ENCODE results near the gene TSPAN32.
"Not testable (repeated sequence)": the region's sequence is repeated elsewhere in the genome, so short reads cannot be mapped to it uniquely, and the experiment has no call there.

TSPAN32 gene

GRCh38 chr11:2316169-2316962, 14.6 kb downstream of the TSPAN32 start:
- no peak for DNase-seq (ENCODE audit: low read depth)

- DNase-seq (ENCODE audit: low read depth): no peak
Observed at GRCh38 chr11:2316963-2317244, 15.1 kb downstream of the TSPAN32 start.

GRCh38 chr11:2317354-2318050, 15.7 kb downstream of the TSPAN32 start:
- DNase-seq (ENCODE audit: low read depth): no peak

GRCh38 chr11:2318123-2318522, 16.3 kb downstream of the TSPAN32 start:
- no peak for DNase-seq (ENCODE audit: low read depth)

- DNase-seq (ENCODE audit: low read depth): no peak
Observed at GRCh38 chr11:2318707-2319106, 16.9 kb downstream of the TSPAN32 start.

- DNase-seq (ENCODE audit: low read depth): no peak
Observed at GRCh38 chr11:2319791-2320472, 18.1 kb downstream of the TSPAN32 start.

GRCh38 chr11:2320568-2321310, 18.9 kb downstream of the TSPAN32 start:
- DNase-seq (ENCODE audit: low read depth): no peak

- no peak for DNase-seq (ENCODE audit: low read depth)
Observed at GRCh38 chr11:2321311-2321683, 19.5 kb downstream of the TSPAN32 start.

- no peak for DNase-seq (ENCODE audit: low read depth)
Observed at GRCh38 chr11:2325123-2325522, 23.3 kb downstream of the TSPAN32 start.

GRCh38 chr11:2325719-2326118, 23.9 kb downstream of the TSPAN32 start:
- DNase-seq (ENCODE audit: low read depth): no peak

- DNase-seq (ENCODE audit: low read depth): no peak
Observed at GRCh38 chr11:2327032-2327431, 25.2 kb downstream of the TSPAN32 start.

- DNase-seq (ENCODE audit: low read depth): no peak
Observed at GRCh38 chr11:2328021-2328420, 26.2 kb downstream of the TSPAN32 start.

- no peak for DNase-seq (ENCODE audit: low read depth)
Observed at GRCh38 chr11:2328656-2329354, 27.0 kb downstream of the TSPAN32 start.

- no peak for DNase-seq (ENCODE audit: low read depth)
Observed at GRCh38 chr11:2329551-2329950, 27.7 kb downstream of the TSPAN32 start.

- no peak for DNase-seq (ENCODE audit: low read depth)
Observed at GRCh38 chr11:2330696-2331095, 28.9 kb downstream of the TSPAN32 start.

GRCh38 chr11:2331404-2331803, 29.6 kb downstream of the TSPAN32 start:
- no peak for DNase-seq (ENCODE audit: low read depth)

GRCh38 chr11:2332569-2332968, 30.8 kb downstream of the TSPAN32 start:
- not testable (repeated sequence) for DNase-seq (ENCODE audit: low read depth)

- not testable (repeated sequence) for DNase-seq (ENCODE audit: low read depth)
Observed at GRCh38 chr11:2333486-2334205, 31.8 kb downstream of the TSPAN32 start.

GRCh38 chr11:2335286-2335685, 33.5 kb downstream of the TSPAN32 start:
- DNase-seq (ENCODE audit: low read depth): not testable (repeated sequence)

GRCh38 chr11:2338760-2339159, 36.9 kb downstream of the TSPAN32 start:
- DNase-seq (ENCODE audit: low read depth): not testable (repeated sequence)

GRCh38 chr11:2342557-2342956, 40.7 kb downstream of the TSPAN32 start:
- no peak for DNase-seq (ENCODE audit: low read depth)
